Neural crest cell (in vitro differentiated cells): Measurements from ENCODE around the gene PDSS1. TPM values are rescaled to one million over a fixed set of nuclear protein-coding genes. Genes with fewer than 3 reads are reported as not detected.
"Not testable (repeated sequence)": the region's sequence is repeated elsewhere in the genome, so short reads cannot be mapped to it uniquely, and the experiment has no call there.

Source experiments
- DNase-seq: peaks from one replicate; pipeline ENCODE4 v3.0.0; 2021; ENCODE audit warnings: low read depth, mixed read lengths, low spot score
- H3K27ac Mint-ChIP-seq: one replicate; pipeline ENCODE4 v1.8.0; 2021; ENCODE audit warnings: mild to moderate bottlenecking, mixed read lengths; ENCODE audit not compliant: unreplicated experiment
- H3K27me3 Mint-ChIP-seq: 2 replicates; pipeline ENCODE4 v1.8.0; 2021; ENCODE audit warnings: low read depth, mild to moderate bottlenecking, mixed read lengths
- H3K36me3 Mint-ChIP-seq: 2 replicates; pipeline ENCODE4 v1.8.0; 2021; ENCODE audit warnings: low read depth, mild to moderate bottlenecking, mixed read lengths
- H3K4me1 Mint-ChIP-seq: 2 replicates; pipeline ENCODE4 v1.8.0; 2021; ENCODE audit warnings: mixed read lengths
- H3K4me3 Mint-ChIP-seq: one replicate; pipeline ENCODE4 v1.8.0; 2021; ENCODE audit warnings: mild to moderate bottlenecking, mixed read lengths
- H3K9me3 Mint-ChIP-seq: 2 replicates; pipeline ENCODE4 v1.8.0; 2021; ENCODE audit warnings: mixed read lengths
- CTCF ChIP-seq: fragments of 200-600 bp; sonication (generic); conservative IDR thresholded peaks from 2 replicates; pipeline ENCODE4 v1.5.0; 2021; ENCODE audit warnings: antibody characterized with exemption, mild to moderate bottlenecking
- total RNA-seq: library from RNA; stranded (reverse); gene quantifications from 2 replicates; pipeline ENCODE4 v1.2.1, GENCODE V29; 2021

Gene PDSS1
- total RNA-seq, 1 donor from 2014 or later = 16.7 TPM

DNA sequence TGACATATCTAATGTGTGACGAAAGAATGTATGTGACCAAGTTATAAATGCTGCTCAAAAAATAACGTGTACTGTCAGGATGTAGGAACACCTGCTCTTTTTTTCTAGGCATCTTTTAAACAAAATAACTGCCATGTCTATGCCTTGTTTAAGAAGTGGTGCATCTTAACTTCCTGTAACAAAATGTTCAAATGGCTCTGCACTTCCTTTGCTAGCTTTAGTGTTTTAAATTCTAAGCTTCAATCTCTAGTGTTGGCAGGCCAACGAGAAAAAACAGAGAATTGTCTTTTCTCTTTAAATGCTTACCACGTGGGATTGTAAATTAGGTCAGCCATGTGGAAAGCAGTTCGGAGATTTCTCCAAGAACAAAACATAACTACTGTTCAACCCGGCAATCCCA, 14.6 kb upstream of the PDSS1 start:
- Mint-ChIP-seq H3K36me3 (no peaks in the 10 kb centered on the region), H3K9me3 (no peaks in the 10 kb centered on the region), H3K27ac (no peak overlapping the region), H3K27me3 (peaks cover 27% of the 10 kb centered on the region), H3K4me3 (no peak overlapping the region), H3K4me1 (no peaks in the 10 kb centered on the region)
- TF ChIP-seq CTCF = no peak
- DNase-seq = no peak

DNA sequence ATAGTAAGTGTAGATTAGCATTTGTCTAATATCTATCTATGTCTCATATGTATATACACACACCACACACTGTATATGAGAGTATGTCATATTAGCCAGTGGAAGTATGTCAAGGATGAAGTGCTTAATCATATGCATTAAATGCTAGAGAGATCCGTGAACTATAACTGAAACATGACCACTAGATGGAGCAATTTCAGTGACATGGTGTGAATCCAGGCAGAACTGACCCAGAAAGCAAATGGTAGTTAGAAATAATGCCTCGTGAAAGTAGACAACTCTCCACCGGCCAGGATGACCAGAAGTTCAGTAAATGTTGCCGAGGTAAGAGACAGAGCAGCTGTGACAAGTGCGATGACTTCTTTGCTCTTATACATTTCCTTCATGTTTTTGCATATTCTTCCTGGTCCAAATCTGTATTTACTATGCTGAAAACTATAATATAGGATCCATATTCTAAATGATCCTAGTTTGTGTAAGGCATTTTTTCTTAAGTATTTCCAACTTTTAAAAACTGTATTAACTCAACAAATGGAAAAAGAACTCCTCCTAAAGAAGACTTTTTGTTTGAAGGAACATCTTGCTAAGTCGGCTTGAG, 12.7 kb upstream of the PDSS1 start:
- DNase-seq, H3K4me1 Mint-ChIP-seq, H3K4me3 Mint-ChIP-seq, H3K36me3 Mint-ChIP-seq, H3K9me3 Mint-ChIP-seq, H3K27ac Mint-ChIP-seq: not testable (repeated sequence)
- peaks cover 30% of the 10 kb centered on the region for H3K27me3 Mint-ChIP-seq
- peak; percentile 74 for TF ChIP-seq CTCF

- Mint-ChIP-seq H3K9me3 (no peaks in the 10 kb centered on the region), H3K36me3 (no peaks in the 10 kb centered on the region), H3K4me3 (no peak overlapping the region), H3K27me3 (peaks cover 32% of the 10 kb centered on the region), H3K4me1 (no peaks in the 10 kb centered on the region), H3K27ac (no peak overlapping the region)
- no peak for DNase-seq
- no peak for TF ChIP-seq CTCF
These were observed 12.1 kb upstream of the PDSS1 start for GRCh38 chr10:26685441-26685840.

DNA sequence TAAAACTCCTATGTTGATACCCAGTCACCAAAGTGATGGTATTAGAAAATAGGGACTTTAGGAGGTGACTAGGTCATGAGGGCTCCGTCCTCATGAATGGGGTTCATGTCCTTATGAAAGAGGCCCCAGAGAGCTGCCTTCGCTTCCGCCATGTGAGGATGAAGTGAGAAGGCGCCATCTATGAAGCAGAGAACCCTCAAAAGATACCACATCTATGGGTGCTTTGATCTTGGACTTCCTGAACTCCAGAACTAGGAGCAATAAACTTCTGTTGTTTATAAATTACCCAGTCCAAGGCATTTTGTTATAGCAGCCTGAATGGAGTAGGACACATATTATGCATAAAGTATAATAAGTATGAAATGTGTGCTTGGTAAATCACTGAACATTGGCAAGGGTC, 8.1 kb upstream of the PDSS1 start:
- H3K27me3 Mint-ChIP-seq = peaks cover 50% of the 10 kb centered on the region
- H3K9me3 Mint-ChIP-seq = no peaks in the 10 kb centered on the region
- H3K4me3 Mint-ChIP-seq = no peak overlapping the region
- DNase-seq = no peak
- no peaks in the 10 kb centered on the region for H3K4me1 Mint-ChIP-seq
- no peak for TF ChIP-seq CTCF
- no peak overlapping the region for H3K27ac Mint-ChIP-seq
- no peaks in the 10 kb centered on the region for H3K36me3 Mint-ChIP-seq

DNA sequence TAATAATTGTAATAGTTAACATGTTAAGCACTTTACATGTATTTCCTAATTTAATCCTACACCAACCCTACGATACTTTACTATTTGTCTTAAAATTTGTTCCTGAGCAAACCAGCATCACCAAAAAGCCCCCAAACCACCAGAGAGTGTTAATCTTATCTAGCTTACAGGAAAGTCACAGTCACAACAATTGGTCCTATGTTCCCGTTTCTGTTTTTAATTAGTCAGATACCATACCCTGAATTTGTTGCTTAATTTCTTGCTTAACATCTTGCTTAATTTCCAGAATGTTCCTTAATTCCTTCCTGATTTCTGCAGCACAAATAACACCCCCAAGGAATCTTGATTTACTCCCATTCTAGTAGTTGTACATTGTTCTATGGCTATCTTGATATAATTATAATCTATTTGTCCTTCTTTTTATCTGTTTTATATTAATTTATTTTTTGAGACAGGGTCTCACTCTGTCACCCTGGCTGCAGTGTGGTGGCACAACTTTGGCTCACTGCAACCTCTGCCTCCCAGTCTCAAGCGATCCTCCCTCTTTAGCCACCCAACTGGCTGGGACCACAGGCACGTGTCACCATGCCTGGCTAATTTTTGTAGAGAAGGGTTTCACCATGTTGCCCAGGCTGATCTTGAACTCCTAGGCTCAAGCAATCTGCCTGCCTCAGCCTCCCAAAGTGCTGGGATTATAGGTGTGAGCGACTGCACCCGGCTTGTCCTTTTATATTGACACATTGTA, 6.6 kb upstream of the PDSS1 start:
- H3K36me3 Mint-ChIP-seq = no peaks in the 10 kb centered on the region
- H3K4me3 Mint-ChIP-seq = no peak overlapping the region
- H3K9me3 Mint-ChIP-seq = no peaks in the 10 kb centered on the region
- no peak for TF ChIP-seq CTCF
- no peak overlapping the region for H3K27ac Mint-ChIP-seq
- DNase-seq = no peak
- H3K27me3 Mint-ChIP-seq = peaks cover 52% of the 10 kb centered on the region
- H3K4me1 Mint-ChIP-seq = no peaks in the 10 kb centered on the region

- H3K9me3 Mint-ChIP-seq, H3K27ac Mint-ChIP-seq, H3K36me3 Mint-ChIP-seq, DNase-seq: not testable (repeated sequence)
- H3K4me1 Mint-ChIP-seq = peaks cover 20% of the 10 kb centered on the region
- H3K27me3 Mint-ChIP-seq = peaks cover 44% of the 10 kb centered on the region
- peak overlapping the region; percentile 42 for H3K4me3 Mint-ChIP-seq
These were observed 3.0 kb upstream of the PDSS1 start for GRCh38 chr10:26694536-26694935.
